Measurements from ENCODE around the gene CDKN2D.

GRCh38 chr19:10519421-10519820, 49.4 kb downstream of the CDKN2D start:
- TF ChIP-seq POLR2A (IDR thresholded peaks at IDR 0.05; ENCODE audit: low read length), result no peak
- no peak for TF ChIP-seq GATA1 (IDR thresholded peaks at IDR 0.05; ENCODE audit: low read depth, low read length)
